Ishikawa (cell line): ENCODE results near the gene KRTAP9-9.
"Not testable (repeated sequence)": the region's sequence is repeated elsewhere in the genome, so short reads cannot be mapped to it uniquely, and the experiment has no call there.

Source experiments
- CEBPB ChIP-seq: IDR thresholded peaks from 2 replicates; pipeline ENCODE4 v1.6.1; 2012
- CREB1 ChIP-seq: IDR thresholded peaks from 2 replicates; pipeline ENCODE4 v1.6.1; 2012; ENCODE audit warnings: low read depth
- EGR1 ChIP-seq: IDR thresholded peaks from 2 replicates; pipeline ENCODE4 v1.6.1; 2012
- EP300 ChIP-seq: IDR thresholded peaks from 2 replicates; pipeline ENCODE4 v1.6.1; 2012; ENCODE audit warnings: borderline replicate concordance
- FOXM1 ChIP-seq: IDR thresholded peaks from 2 replicates; pipeline ENCODE4 v1.6.1; 2012; ENCODE audit warnings: low read depth, borderline replicate concordance
- NFIC ChIP-seq: IDR thresholded peaks from 2 replicates; pipeline ENCODE4 v1.6.1; 2012
- RAD21 ChIP-seq: IDR thresholded peaks from 2 replicates; pipeline ENCODE4 v1.6.1; 2012; ENCODE audit warnings: low read depth
- TAF1 ChIP-seq: IDR thresholded peaks from 2 replicates; pipeline ENCODE4 v1.6.1; 2012; ENCODE audit warnings: low read depth, mild to moderate bottlenecking
- TCF12 ChIP-seq: IDR thresholded peaks from 2 replicates; pipeline ENCODE4 v1.6.1; 2012; ENCODE audit warnings: low read depth
- TEAD4 ChIP-seq: IDR thresholded peaks from 2 replicates; pipeline ENCODE4 v1.6.1; 2012
- YY1 ChIP-seq: IDR thresholded peaks from 2 replicates; pipeline ENCODE4 v1.6.1; 2012; ENCODE audit warnings: low read depth
- ZBTB7A ChIP-seq: IDR thresholded peaks from 2 replicates; pipeline ENCODE4 v1.6.1; 2012; ENCODE audit warnings: low read depth
- TF ChIP-seq, protein P1 (sequence below): IDR thresholded peaks from 2 replicates; pipeline ENCODE4 v1.6.1; 2012; ENCODE audit warnings: low read depth, mild to moderate bottlenecking
- TF ChIP-seq, protein P2 (sequence below): IDR thresholded peaks from 2 replicates; pipeline ENCODE4 v1.6.1; 2012
- TF ChIP-seq, protein P3 (sequence below): IDR thresholded peaks from 2 replicates; pipeline ENCODE4 v1.6.1; 2012

Gene KRTAP9-9

GRCh38 chr17:41267711-41268110 lies 12.5 kb downstream of the KRTAP9-9 start:
- TF ChIP-seq NFIC (no peak), TEAD4 (no peak), CEBPB (no peak), EP300 (no peak), RAD21 (no peak), FOXM1 (no peak), TCF12 (no peak), CREB1 (no peak), EGR1 (no peak), ZBTB7A (no peak), YY1 (no peak), TAF1 (no peak)
- TF ChIP-seq, protein P1, sequence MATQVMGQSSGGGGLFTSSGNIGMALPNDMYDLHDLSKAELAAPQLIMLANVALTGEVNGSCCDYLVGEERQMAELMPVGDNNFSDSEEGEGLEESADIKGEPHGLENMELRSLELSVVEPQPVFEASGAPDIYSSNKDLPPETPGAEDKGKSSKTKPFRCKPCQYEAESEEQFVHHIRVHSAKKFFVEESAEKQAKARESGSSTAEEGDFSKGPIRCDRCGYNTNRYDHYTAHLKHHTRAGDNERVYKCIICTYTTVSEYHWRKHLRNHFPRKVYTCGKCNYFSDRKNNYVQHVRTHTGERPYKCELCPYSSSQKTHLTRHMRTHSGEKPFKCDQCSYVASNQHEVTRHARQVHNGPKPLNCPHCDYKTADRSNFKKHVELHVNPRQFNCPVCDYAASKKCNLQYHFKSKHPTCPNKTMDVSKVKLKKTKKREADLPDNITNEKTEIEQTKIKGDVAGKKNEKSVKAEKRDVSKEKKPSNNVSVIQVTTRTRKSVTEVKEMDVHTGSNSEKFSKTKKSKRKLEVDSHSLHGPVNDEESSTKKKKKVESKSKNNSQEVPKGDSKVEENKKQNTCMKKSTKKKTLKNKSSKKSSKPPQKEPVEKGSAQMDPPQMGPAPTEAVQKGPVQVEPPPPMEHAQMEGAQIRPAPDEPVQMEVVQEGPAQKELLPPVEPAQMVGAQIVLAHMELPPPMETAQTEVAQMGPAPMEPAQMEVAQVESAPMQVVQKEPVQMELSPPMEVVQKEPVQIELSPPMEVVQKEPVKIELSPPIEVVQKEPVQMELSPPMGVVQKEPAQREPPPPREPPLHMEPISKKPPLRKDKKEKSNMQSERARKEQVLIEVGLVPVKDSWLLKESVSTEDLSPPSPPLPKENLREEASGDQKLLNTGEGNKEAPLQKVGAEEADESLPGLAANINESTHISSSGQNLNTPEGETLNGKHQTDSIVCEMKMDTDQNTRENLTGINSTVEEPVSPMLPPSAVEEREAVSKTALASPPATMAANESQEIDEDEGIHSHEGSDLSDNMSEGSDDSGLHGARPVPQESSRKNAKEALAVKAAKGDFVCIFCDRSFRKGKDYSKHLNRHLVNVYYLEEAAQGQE, result no peak
- TF ChIP-seq, protein P2, sequence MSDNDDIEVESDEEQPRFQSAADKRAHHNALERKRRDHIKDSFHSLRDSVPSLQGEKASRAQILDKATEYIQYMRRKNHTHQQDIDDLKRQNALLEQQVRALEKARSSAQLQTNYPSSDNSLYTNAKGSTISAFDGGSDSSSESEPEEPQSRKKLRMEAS, result no peak
- TF ChIP-seq, protein P3, sequence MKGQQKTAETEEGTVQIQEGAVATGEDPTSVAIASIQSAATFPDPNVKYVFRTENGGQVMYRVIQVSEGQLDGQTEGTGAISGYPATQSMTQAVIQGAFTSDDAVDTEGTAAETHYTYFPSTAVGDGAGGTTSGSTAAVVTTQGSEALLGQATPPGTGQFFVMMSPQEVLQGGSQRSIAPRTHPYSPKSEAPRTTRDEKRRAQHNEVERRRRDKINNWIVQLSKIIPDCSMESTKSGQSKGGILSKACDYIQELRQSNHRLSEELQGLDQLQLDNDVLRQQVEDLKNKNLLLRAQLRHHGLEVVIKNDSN, result no peak

DNA sequence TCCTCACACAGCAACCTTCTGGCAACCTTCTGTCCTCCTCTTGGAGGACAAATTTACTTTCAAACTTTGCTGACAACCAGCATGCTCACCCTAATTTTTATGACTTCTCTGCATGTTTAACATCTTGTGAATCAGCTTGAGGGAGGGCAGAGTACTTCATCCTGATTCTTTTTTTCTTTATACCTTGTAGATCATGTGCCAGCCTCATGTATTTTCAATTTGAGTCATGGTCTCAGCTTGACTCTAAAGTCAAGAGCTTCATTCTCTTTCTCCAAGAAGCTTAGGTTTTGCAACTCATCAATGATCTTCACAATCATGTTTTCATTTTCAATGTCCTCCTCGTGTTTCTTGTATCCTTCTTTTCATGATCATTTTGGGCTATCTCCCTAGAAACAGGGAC lies 16.7 kb downstream of the KRTAP9-9 start:
- TF ChIP-seq, protein P2, result no peak
- TF ChIP-seq YY1 (no peak), TCF12 (no peak), TEAD4 (no peak), CEBPB (no peak), EGR1 (no peak), NFIC (no peak), RAD21 (no peak), TAF1 (no peak), EP300 (no peak), FOXM1 (no peak), ZBTB7A (no peak)
- TF ChIP-seq, protein P1, result no peak

GRCh38 chr17:41275648-41276190 lies 20.5 kb downstream of the KRTAP9-9 start, which contains the start of gene KRTAP9-7:
Gene KRTAP9-7, plus strand, starts transcription at chr17:41275698. Its CDS starts 0 bp downstream, at chr17:41275698.
- TF ChIP-seq, protein P1, result not testable (repeated sequence)
- not testable (repeated sequence) for TF ChIP-seq EGR1, YY1

GRCh38 chr17:41278176-41278955 lies 23.2 kb downstream of the KRTAP9-9 start:
- TF ChIP-seq, protein P1, result no peak
- TF ChIP-seq TEAD4 (no peak), YY1 (no peak), TCF12 (no peak), NFIC (no peak), EP300 (no peak), RAD21 (no peak)
- TF ChIP-seq, protein P3, result no peak
